HG03565 (cell line): ENCODE data around the gene SOCS7.

Experiments
- ATAC-seq: cut with Tn5 transposase; IDR thresholded peaks from one replicate; pipeline ENCODE4 v1.9.1; 2021; ENCODE audit warnings: mild to moderate bottlenecking, moderate library complexity; ENCODE audit not compliant: unreplicated experiment

Gene SOCS7

GRCh38 chr17:38351412-38352222, at the start of gene SOCS7:
Gene SOCS7, plus strand, starts transcription at chr17:38351844. Its CDS starts 209 bp downstream, at chr17:38352053.
- ATAC-seq = peak; percentile 78

GRCh38 chr17:38315497-38315896, 36.1 kb upstream of the SOCS7 start:
- no peak for ATAC-seq

- ATAC-seq = no peak
Observed at GRCh38 chr17:38317081-38317480, 34.6 kb upstream of the SOCS7 start.

- no peak for ATAC-seq
Observed at GRCh38 chr17:38320482-38320881, 31.2 kb upstream of the SOCS7 start.

GRCh38 chr17:38322156-38322779, 29.4 kb upstream of the SOCS7 start:
- ATAC-seq = no peak

- no peak for ATAC-seq
Observed at GRCh38 chr17:38322897-38323296, 28.7 kb upstream of the SOCS7 start.

GRCh38 chr17:38324141-38324697, 27.4 kb upstream of the SOCS7 start:
- no peak for ATAC-seq

- ATAC-seq = no peak
Observed at GRCh38 chr17:38324772-38325171, 26.9 kb upstream of the SOCS7 start.

- ATAC-seq = no peak
Observed at GRCh38 chr17:38325221-38325851, 26.3 kb upstream of the SOCS7 start.

GRCh38 chr17:38326996-38327792, 24.4 kb upstream of the SOCS7 start:
- no peak for ATAC-seq

- ATAC-seq = no peak
Observed at GRCh38 chr17:38327936-38328335, 23.7 kb upstream of the SOCS7 start.

- no peak for ATAC-seq
Observed at GRCh38 chr17:38328620-38329019, 23.0 kb upstream of the SOCS7 start.

GRCh38 chr17:38329284-38329683, 22.4 kb upstream of the SOCS7 start:
- no peak for ATAC-seq

GRCh38 chr17:38329808-38330730, 21.6 kb upstream of the SOCS7 start:
- ATAC-seq = no peak

GRCh38 chr17:38330941-38331411, 20.7 kb upstream of the SOCS7 start:
- ATAC-seq = no peak

- ATAC-seq = no peak
Observed at GRCh38 chr17:38332735-38333134, 18.9 kb upstream of the SOCS7 start.

- no peak for ATAC-seq
Observed at GRCh38 chr17:38333635-38334295, 17.9 kb upstream of the SOCS7 start.

GRCh38 chr17:38334480-38335364, 16.9 kb upstream of the SOCS7 start:
- no peak for ATAC-seq
